H1 (cell line): Measurements from ENCODE around the gene PLEKHN1. TPM values are rescaled to one million over a fixed set of nuclear protein-coding genes. Genes with fewer than 3 reads are reported as not detected.

Experiments
- BACH1 ChIP-seq: IDR thresholded peaks from 2 replicates; pipeline ENCODE4 v1.6.1; 2012; ENCODE audit warnings: low read length, improper control_type of control experiment
- CEBPB ChIP-seq: IDR thresholded peaks from 2 replicates; pipeline ENCODE4 v1.6.1; 2012; ENCODE audit warnings: low read depth, low read length
- CREB1 ChIP-seq: IDR thresholded peaks from 2 replicates; pipeline ENCODE4 v1.6.1; 2012; ENCODE audit warnings: inconsistent platforms
- CTBP2 ChIP-seq: IDR thresholded peaks from 2 replicates; pipeline ENCODE4 v1.7.0; 2011; ENCODE audit warnings: borderline replicate concordance, mild to moderate bottlenecking, moderate library complexity, mixed read lengths, low read length; ENCODE audit not compliant: insufficient read depth, insufficient read length
- KDM4A ChIP-seq: IDR thresholded peaks from one replicate; pipeline ENCODE4 v1.7.1; 2012; ENCODE audit warnings: low read depth, mild to moderate bottlenecking, moderate library complexity, low read length, inconsistent platforms; ENCODE audit not compliant: severe bottlenecking
- MAFK ChIP-seq: IDR thresholded peaks from 2 replicates; pipeline ENCODE4 v1.6.1; 2012; ENCODE audit warnings: low read depth, mild to moderate bottlenecking, improper control_type of control experiment, low read length
- PHF8 ChIP-seq: fragments of 200-600 bp; sonication (generic); conservative IDR thresholded peaks from 2 replicates; pipeline ENCODE4 v1.7.1; 2012; ENCODE audit warnings: low read depth, mild to moderate bottlenecking, inconsistent platforms, low read length, moderate library complexity
- SIN3A ChIP-seq, 2 experiments: IDR thresholded peaks in 1 of 2; conservative IDR thresholded peaks in 1 of 2; 2 replicates each; pipeline ENCODE4 v1.6.1; 2011 to 2012; ENCODE audit warnings: low read length in 2 of 2, improper control_type of control experiment in 1 of 2, low read depth in 1 of 2, mild to moderate bottlenecking in 1 of 2
- SP1 ChIP-seq: IDR thresholded peaks from 2 replicates; pipeline ENCODE4 v1.6.1; 2011; ENCODE audit warnings: low read depth, low read length
- SRF ChIP-seq: IDR thresholded peaks from 2 replicates; pipeline ENCODE4 v1.6.1; 2011; ENCODE audit warnings: mild to moderate bottlenecking, low read depth, low read length, moderate library complexity
- TBP ChIP-seq: IDR thresholded peaks from 2 replicates; pipeline ENCODE4 v1.6.1; 2011; ENCODE audit warnings: low read depth, low read length, improper control_type of control experiment
- TCF12 ChIP-seq: IDR thresholded peaks from 2 replicates; pipeline ENCODE4 v1.6.1; 2011; ENCODE audit warnings: low read depth, mild to moderate bottlenecking, low read length
- YY1 ChIP-seq: IDR thresholded peaks from 2 replicates; pipeline ENCODE4 v1.6.1; 2011; ENCODE audit warnings: low read depth, mild to moderate bottlenecking, low read length
- ZNF274 ChIP-seq: IDR thresholded peaks from 2 replicates; pipeline ENCODE4 v1.7.0; 2012; ENCODE audit warnings: low read length, borderline replicate concordance; ENCODE audit errors: extremely low read depth
- polyA plus RNA-seq, 7 experiments: library from polyadenylated mRNA; depleted of rRNA in 3 of 7; stranded (reverse) in 5 of 7; unstranded in 2 of 7; fragments of >200 nt in 5 of 7; fragments of 200-250 nt in 2 of 7; gene quantifications; 1 replicate in 5 of 7; 2 replicates in 1 of 7; 4 replicates in 1 of 7; pipeline versions ENCODE4 v1.2.1 to v1.2.3, GENCODE V29; 2011 to 2013; ENCODE audit warnings: missing spikeins in 2 of 7, mixed read lengths in 2 of 7
- total RNA-seq: library from RNA; stranded (reverse); fragmentation: NEBNext Ultra II Directional; extraction: Animal tissue kit (Norgen Biotek cat#: 25700); gene quantifications from 2 replicates; pipeline ENCODE4 v1.2.1, GENCODE V29; 2021
- TF ChIP-seq, protein P1 (sequence below): IDR thresholded peaks from 2 replicates; pipeline ENCODE4 v1.6.1; 2012; ENCODE audit warnings: inconsistent platforms
- TF ChIP-seq, protein P2 (sequence below), 3 experiments: IDR thresholded peaks; 1 replicate in 2 of 3; 2 replicates in 1 of 3; pipeline versions ENCODE4 v1.5.1 to v1.6.1; 2011; ENCODE audit warnings: low read length in 3 of 3, mild to moderate bottlenecking in 3 of 3, inconsistent platforms in 2 of 3, low read depth in 1 of 3, moderate library complexity in 1 of 3; ENCODE audit not compliant: insufficient read depth in 1 of 3; ENCODE audit errors: control extremely low read depth in 1 of 3
- TF ChIP-seq, protein P3 (sequence below): IDR thresholded peaks from 2 replicates; pipeline ENCODE4 v1.6.1; 2012; ENCODE audit warnings: low read length, inconsistent platforms
- TF ChIP-seq, protein P4 (sequence below): IDR thresholded peaks from 2 replicates; pipeline ENCODE4 v1.6.1; 2011; ENCODE audit warnings: low read length, improper control_type of control experiment

PLEKHN1 gene
- total and polyA plus RNA-seq, 2 of the 8 experiments (the other 6 are each of a cell fraction or from before 2014, with no cell fraction given) = 0.39 to 1.5 TPM

DNA sequence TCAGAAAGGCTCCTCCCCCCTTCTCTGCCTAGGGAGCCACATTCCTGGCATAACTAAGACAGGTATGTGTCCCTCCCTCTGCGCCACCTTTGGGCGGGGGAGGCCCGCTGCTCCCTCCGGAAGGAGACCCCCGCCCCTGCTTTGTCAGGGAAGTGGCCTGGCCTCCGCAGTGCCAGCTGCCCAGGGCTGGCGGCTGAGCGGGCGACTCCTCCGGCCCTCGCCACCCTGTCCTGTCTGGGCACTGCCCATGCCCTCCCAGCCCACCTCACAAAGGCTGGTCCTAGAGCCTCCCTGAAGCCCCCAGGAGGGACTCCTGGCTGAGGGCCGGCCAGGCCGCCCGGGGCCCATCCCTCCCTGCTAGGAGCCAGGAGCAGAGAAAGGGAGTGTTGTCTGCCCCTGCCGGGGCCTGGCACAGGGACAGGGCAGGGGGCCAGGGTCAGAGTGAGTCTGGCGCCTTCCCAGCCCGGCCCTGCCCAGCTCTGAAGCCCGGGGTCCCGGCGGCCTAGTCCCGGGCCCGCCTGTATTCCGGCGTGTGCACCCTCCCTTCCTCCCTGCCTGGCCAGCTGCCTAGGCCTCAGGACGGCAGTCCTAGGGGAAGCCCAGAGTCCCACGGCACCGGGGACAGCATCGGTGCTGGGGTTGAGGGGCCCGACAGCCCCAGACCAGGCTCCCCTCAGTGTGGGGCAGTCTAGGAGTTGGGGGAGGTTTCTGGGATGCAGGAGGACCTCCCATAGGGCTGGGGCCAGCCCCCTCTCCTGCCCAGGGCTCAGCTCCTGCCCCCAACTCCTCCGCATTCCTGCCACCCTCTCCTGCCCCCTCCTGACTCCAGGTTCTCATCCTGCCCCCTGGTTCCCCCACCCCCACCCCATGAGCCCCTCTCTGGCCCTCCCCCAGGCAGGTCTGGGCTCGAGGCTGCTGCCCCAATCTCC lies 58.8 kb downstream of the PLEKHN1 start (continued):
- TF ChIP-seq CTBP2 (peak; percentile 92), CEBPB (no peak), TCF12 (peak; percentile 86; the same call in 1 of the 2 replicates), YY1 (no peak), TBP (no peak), ZNF274 (no peak), MAFK (no peak), PHF8 (no peak), SIN3A (conservative IDR thresholded peaks at IDR 0.05 in 1 of 2, IDR thresholded peaks at IDR 0.05 in 1 of 2; ENCODE audit: low read depth in 1 of 2, low read length in 2 of 2) (no peak), CREB1 (peak; percentile 34; the same call in 1 of the 2 replicates), SRF (no peak), BACH1 (no peak), KDM4A (no peak), SP1 (peak; percentile 88)
- TF ChIP-seq, protein P1, sequence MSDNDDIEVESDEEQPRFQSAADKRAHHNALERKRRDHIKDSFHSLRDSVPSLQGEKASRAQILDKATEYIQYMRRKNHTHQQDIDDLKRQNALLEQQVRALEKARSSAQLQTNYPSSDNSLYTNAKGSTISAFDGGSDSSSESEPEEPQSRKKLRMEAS = peak; percentile 39; the same call in 1 of the 2 replicates
- TF ChIP-seq, protein P2, sequence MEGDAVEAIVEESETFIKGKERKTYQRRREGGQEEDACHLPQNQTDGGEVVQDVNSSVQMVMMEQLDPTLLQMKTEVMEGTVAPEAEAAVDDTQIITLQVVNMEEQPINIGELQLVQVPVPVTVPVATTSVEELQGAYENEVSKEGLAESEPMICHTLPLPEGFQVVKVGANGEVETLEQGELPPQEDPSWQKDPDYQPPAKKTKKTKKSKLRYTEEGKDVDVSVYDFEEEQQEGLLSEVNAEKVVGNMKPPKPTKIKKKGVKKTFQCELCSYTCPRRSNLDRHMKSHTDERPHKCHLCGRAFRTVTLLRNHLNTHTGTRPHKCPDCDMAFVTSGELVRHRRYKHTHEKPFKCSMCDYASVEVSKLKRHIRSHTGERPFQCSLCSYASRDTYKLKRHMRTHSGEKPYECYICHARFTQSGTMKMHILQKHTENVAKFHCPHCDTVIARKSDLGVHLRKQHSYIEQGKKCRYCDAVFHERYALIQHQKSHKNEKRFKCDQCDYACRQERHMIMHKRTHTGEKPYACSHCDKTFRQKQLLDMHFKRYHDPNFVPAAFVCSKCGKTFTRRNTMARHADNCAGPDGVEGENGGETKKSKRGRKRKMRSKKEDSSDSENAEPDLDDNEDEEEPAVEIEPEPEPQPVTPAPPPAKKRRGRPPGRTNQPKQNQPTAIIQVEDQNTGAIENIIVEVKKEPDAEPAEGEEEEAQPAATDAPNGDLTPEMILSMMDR (IDR thresholded peaks at IDR 0.05; ENCODE audit: control extremely low read depth in 1 of 3, insufficient read depth in 1 of 3, low read depth in 1 of 3, low read length in 3 of 3) = no peak
- TF ChIP-seq, protein P3, sequence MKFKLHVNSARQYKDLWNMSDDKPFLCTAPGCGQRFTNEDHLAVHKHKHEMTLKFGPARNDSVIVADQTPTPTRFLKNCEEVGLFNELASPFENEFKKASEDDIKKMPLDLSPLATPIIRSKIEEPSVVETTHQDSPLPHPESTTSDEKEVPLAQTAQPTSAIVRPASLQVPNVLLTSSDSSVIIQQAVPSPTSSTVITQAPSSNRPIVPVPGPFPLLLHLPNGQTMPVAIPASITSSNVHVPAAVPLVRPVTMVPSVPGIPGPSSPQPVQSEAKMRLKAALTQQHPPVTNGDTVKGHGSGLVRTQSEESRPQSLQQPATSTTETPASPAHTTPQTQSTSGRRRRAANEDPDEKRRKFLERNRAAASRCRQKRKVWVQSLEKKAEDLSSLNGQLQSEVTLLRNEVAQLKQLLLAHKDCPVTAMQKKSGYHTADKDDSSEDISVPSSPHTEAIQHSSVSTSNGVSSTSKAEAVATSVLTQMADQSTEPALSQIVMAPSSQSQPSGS = peak; percentile 72; the same call in 1 of the 2 replicates
- TF ChIP-seq, protein P4, sequence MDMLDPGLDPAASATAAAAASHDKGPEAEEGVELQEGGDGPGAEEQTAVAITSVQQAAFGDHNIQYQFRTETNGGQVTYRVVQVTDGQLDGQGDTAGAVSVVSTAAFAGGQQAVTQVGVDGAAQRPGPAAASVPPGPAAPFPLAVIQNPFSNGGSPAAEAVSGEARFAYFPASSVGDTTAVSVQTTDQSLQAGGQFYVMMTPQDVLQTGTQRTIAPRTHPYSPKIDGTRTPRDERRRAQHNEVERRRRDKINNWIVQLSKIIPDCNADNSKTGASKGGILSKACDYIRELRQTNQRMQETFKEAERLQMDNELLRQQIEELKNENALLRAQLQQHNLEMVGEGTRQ = no peak
